Eye (tissue), 1 donor: ENCODE data around the gene ZNF467.

ENCODE experiments used
- DNase-seq: peaks from one replicate; pipeline ENCODE4 v3.0.0-alpha.2; 2015

ZNF467 gene

DNA sequence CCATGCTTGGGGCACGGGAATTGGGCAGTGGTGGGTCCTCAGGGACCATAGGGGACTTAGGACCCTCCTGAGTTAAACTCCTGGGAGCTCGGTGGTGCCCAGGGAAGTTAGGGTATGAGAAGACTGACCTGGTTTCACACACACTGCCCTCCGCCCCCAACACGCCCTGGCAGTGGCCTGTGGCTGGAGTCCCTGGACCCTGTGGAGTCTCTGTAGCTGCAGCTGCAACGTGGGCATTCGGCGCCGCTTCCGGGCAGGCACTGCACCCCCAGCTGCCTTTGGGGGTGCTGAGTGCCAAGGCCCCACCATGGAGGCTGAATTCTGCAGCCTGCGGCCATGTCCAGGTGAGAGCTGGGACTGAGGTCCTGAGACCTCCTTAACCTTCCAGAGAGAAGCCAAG, 34.9 kb upstream of the ZNF467 start:
- no peak for DNase-seq

DNA sequence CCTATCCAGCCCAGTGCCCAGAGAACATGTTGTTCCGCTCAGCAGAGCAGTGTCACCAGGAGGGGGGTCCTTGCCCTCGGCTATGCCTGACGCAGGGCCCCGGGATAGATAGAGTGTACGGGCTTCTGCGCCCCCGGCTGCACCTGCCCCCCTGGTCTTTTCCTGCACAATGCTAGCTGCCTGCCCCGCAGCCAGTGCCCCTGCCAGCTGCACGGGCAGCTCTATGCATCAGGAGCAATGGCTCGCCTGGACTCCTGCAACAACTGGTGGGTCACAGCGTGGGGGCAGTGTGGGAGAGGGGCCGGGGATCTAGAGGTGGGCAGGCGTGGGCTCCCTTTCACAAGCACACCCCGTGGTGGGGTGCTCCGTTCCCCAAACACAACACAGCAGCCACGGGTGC, 33.3 kb upstream of the ZNF467 start:
- DNase-seq, result no peak

DNA sequence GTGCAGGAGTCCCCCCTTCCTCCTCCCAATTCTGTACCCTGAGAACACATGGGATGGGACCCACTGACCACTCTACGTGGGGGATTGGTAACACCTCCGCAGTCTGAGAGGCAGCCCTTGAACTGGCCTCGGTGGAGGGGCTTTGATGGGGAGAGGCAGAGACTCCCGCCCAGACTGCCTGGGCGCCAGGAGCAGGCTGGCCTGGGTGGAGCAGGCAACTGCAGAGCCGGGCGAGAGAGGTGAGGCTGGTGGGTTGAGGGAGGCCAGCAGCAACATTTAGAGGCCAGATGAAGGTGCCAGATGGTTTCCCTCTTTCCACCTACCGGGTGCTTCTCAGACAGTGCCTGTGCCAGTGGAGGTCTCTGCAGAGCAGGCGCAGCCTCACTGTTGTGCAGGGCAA, 30.7 kb upstream of the ZNF467 start:
- no peak for DNase-seq

DNA sequence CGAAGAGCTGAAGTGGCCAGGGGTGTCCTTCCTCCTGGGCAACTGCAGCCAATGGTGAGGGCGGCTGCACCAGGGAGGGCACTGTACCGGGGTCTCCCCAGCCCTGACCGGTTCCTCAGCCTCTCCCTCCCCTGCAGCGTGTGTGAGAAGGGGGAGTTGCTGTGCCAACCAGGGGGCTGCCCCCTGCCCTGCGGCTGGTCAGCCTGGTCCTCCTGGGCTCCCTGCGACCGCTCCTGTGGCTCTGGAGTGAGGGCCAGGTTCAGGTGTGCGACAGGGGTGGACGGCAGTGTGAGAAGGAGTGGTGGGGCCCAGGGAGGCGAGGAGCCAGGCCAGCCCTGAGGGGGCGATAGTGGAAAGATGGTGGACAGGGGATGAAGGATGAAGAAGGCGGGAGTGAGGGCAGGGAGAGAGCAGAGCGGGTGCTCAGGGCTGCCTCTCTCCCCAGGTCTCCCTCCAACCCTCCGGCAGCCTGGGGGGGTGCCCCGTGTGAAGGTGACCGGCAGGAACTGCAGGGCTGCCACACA, 30.2 kb upstream of the ZNF467 start:
- no peak for DNase-seq

DNA sequence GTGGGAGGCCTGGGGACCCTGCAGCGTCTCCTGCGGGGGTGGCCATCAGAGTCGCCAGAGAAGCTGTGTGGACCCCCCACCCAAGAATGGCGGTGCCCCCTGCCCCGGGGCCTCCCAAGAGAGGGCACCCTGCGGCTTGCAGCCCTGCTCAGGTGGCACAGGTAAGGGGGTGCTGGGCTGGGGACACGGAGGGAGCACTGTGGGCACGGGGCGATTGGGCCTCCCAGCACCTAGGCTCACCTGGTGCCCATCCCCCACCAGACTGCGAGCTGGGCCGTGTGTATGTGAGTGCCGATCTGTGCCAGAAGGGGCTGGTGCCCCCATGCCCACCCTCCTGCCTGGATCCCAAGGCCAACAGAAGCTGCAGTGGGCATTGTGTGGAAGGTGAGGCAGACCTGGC, 29.6 kb upstream of the ZNF467 start:
- DNase-seq, result no peak

DNA sequence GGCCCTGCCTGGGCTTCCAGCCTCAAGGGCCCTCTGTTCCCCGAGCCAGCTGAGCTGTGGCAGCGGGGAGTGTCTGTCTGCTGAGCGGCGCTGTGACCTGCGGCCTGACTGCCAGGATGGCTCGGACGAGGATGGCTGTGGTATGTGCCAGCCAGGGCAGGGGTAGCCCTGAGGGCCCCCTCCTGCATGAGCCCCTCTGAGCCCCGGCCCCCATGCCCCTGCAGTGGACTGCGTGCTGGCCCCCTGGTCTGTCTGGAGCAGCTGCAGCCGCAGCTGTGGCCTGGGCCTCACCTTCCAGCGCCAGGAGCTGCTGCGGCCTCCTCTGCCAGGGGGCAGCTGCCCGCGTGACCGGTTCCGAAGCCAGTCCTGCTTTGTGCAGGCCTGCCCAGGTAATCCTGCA, 28.4 kb upstream of the ZNF467 start:
- DNase-seq, result no peak

DNA sequence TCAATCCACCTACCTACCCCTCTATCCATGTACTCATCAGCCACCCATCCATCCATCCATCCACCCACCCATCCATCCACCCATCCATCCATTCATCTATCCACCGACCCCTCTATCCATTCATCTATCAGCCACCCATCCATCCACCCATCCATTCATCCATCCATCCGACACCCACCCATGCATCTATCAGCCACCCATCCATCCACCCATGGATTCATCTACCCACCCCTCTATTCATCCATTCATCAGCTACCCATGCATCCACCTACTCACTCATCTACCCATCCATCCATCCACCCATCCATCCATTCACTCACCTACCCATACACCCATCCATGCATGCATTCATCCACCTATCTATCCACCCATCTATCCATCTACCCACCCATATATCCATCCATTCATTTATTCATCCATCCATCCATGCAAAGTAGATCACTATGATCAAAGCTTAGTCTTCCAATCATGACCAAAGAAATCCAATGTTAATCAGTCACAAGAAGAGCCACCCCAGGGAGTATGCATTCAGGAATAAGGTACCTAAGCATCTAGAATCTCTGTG, 27.7 kb upstream of the ZNF467 start:
- DNase-seq, result no peak

DNA sequence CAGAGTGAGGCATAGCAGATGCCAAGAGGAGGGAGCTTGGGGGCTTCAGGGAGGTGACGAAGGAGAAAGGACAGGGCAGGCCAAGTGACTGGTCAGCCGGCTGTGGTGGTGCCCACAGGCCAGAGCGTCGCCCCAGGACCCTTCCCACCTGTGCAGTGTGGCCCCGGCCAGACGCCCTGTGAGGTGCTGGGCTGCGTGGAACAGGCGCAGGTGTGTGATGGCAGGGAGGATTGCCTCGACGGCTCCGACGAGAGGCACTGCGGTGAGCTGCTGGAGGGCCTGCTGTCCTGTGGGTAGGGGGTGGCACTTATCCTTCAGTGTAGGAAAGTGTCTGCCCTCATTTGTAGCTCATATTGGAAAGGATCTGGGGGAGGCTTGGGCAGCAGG, 26.8 kb upstream of the ZNF467 start:
- no peak for DNase-seq

DNA sequence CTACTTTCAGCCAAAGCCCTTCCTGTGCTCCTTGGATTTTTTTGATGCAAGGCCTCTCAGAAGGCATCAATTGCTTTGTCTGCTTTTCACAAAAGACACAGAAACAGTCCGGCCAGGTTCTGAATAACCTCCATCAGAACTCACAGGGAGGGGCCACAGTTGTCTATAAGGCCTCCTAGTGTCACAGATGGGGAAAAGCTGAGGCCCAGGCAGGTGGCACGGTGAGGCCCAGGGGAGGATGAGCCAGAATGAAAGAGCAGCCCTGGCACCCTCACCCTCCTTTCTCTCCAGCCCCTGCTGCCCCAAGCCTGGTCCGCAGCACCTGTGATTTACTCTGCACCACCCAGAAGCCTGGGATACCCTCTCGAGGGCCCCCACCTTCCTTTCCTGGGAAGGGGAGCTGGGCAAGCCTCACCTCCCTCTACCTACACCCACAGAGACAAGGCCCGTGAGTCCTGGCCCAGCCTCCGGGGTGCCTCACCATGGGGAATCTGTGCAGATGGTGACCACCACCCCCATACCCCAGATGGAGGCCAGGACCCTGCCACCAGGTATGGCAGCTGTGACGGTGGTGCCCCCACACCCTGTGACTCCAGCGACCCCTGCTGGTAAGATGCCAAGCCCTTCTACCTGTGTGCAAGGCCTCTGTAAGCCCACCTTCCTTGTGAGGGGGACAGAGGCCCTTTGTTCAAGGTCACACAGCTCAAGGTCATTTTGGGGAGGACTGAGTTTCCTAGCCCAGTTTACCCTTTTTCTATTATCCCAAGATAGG, 26.2 kb upstream of the ZNF467 start:
- peak; percentile 51 for DNase-seq

DNA sequence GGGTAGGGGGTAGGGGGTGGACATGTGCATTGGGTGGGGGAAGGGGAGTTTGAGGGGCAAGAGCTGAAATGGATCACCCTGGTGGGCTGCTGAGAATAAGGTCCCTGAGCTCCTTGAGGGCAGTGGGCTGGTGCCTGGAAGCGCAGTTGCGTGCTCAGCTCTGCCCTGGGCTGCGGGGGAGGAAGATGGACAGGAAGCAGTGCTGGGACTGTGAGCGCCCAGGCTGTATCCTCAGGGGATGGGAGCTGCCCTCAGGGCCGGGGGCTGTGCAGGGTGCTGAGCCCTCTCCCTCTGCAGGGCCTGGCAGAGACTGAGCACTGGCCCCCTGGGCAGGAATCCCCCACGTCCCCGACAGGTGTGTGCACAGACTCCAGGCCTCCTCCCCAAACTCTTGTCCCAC, 24.4 kb upstream of the ZNF467 start:
- no peak for DNase-seq

DNA sequence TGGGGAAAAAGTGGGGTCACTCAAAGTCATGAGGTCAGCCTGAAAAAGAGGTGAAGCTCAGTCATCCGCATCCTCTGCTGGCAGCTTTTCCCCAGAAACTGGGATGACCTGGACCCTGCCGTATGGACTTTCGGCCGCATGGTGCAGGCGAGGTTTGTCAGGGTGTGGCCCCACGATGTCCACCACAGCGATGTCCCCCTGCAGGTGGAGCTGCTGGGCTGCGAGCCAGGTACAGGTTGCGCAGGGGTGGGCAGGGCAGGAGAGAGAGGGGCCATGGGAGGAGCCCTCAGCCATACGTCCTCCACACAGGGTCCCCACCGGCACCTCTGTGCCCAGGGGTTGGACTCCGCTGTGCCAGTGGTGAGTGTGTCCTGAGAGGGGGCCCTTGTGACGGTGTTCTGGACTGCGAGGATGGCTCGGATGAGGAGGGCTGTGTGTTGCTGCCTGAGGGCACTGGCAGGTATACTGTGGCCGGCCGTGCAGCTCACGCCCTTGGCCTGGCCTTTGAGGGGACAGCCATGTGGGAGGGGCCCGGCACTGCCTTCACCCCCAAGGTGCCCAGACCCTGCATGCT, 23.0 kb upstream of the ZNF467 start:
- no peak for DNase-seq

DNA sequence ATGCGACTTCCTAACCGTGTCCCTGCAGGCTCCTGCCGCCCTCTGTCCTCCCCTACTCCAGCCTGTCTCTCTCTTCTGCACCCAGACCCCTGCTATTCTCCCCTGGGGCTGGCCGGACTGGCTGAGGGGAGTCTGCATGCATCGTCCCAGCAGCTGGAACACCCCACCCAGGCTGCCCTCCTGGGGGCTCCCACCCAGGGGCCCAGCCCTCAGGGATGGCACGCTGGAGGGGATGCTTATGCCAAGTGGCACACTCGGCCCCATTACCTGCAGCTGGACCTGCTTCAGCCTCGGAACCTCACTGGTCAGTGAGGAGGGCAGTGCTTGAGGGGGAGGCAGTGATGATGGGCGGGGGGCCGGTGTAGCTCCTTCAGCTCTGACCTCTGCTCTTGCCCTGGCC, 21.7 kb upstream of the ZNF467 start:
- no peak for DNase-seq

DNA sequence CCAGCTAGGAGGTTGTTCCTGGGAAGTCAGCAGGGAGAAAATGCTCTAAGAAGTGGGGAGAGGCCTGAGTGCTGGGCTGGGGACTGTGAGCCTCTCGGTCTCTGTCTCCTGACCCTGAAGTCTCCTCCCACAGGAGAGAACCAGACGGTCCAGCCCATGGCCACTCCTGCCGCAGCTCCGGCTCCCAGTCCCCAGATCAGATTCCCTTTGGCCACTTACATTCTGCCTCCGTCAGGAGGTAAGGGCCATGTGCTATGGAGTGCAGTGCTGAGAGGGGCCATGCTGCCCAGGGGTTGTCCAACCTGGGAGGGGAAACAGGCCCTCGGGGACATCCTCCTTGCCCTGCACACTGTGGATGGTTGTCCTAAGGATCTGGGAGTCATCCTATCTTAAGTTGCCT, 21.3 kb upstream of the ZNF467 start:
- DNase-seq, result no peak

DNA sequence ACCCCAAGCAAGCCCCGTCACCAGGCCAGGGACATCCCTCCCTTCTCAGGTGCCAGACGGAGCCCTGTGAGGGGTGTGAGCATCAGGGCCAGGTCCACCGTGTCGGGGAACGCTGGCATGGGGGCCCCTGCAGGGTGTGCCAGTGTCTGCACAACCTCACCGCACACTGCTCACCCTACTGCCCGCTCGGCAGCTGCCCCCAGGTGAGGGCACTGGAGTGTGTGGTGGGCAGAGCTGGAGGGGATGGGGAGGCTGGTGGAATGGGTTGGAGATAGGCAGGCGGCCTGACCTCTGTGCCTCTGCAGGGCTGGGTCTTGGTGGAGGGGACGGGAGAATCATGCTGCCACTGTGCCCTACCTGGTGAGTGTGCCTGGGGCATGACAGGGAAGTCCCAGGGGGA, 19.9 kb upstream of the ZNF467 start:
- no peak for DNase-seq

DNA sequence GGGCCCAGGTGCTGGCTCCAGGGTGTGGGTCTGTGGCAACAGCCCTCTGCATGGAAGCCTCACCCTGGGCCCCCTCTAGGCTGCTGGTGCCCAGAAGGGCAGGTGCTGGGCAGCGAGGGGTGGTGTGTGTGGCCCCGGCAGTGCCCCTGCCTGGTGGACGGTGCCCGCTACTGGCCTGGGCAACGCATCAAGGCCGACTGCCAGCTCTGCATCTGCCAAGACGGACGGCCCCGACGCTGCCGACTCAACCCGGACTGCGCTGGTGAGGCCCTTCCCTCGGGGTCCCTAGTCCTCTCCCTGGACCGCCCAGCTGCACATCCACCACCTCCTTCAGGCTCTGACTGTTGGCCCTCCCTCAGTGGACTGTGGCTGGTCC, 18.8 kb upstream of the ZNF467 start:
- no peak for DNase-seq

DNA sequence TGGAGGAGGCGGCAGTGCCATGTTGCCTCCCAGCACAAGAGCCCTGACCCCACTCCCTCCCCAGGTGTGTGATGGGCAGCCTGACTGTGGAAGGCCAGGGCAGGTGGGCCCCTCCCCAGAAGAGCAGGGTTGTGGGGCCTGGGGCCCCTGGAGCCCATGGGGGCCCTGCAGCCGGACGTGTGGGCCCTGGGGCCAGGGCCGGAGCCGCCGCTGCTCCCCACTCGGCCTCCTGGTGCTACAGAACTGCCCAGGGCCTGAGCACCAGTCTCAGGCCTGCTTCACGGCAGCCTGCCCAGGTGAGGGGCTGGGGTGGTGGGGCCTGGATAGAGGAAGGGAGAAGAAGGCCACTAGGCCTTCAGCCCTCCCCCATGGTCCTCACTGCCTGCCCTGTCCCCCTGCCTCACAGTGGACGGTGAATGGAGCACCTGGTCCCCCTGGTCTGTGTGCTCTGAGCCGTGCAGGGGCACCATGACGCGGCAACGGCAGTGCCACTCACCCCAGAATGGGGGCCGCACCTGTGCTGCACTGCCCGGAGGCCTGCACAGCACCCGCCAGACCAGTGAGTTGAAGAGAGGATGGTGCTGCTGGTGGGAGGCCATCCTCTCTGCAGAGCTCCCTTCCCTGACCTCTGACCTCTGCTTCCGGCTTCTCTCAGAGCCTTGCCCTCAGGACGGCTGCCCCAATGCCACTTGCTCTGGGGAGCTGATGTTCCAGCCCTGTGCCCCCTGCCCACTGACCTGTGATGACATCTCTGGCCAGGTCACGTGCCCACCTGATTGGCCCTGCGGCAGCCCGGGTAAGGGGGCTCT, 18.2 kb upstream of the ZNF467 start:
- DNase-seq, result no peak

DNA sequence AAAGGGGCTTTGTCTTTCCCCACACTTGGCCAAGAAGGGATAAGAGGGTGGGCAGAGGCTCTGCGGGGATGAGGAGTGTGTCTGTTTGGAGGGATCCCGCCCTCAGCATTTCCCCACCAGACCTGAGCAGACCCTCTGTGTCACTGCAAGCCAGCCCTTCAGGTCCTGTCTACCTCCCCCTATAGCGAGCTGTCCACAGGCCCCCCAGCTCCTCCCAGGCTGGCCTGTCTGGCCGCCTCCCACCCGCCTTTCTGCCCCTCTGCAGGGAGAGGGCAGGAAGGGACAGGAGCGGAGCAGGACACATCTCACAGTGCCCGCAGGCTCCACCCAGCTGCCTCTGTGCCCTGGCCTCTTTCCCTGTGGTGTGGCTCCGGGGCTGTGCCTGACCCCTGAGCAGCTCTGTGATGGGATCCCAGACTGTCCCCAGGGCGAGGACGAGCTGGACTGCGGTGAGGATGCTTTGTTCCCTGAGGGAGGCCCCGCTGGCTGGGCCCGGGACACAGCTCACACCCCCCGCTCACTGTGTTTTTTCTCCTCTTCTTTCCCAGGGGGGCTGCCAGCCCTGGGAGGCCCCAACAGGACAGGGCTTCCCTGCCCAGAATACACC, 17.5 kb upstream of the ZNF467 start:
- no peak for DNase-seq

DNA sequence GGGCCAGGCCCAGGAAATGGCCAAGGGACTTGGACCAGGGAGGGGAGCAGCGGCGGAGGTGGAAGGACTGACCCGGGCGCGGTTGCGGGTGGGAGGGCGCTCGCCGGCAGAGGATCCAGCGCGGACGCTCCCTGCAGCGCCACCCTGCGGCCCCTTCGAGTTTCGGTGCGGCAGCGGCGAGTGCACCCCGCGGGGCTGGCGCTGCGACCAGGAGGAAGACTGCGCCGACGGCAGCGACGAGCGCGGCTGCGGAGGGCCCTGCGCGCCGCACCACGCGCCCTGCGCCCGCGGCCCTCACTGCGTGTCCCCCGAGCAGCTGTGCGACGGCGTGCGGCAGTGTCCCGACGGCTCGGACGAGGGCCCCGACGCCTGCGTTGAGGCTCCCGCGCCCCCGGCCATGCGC, 16.8 kb upstream of the ZNF467 start:
- peak; percentile 73 for DNase-seq

DNA sequence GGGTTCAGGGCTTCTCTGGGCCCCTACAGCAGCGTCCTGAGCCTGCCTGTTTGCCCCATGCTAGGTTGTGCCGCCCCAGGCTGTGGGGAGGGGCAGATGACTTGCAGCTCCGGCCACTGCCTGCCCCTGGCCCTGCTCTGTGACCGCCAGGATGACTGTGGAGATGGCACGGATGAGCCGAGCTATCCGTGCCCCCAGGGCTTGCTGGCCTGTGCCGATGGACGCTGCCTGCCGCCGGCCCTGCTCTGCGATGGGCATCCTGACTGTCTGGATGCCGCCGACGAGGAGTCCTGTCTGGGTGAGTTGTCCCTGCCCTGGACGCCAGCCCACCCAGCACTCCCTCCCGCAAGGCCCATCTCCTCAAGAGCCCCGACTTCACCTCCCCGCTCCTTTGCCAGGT, 15.7 kb upstream of the ZNF467 start:
- no peak for DNase-seq

DNA sequence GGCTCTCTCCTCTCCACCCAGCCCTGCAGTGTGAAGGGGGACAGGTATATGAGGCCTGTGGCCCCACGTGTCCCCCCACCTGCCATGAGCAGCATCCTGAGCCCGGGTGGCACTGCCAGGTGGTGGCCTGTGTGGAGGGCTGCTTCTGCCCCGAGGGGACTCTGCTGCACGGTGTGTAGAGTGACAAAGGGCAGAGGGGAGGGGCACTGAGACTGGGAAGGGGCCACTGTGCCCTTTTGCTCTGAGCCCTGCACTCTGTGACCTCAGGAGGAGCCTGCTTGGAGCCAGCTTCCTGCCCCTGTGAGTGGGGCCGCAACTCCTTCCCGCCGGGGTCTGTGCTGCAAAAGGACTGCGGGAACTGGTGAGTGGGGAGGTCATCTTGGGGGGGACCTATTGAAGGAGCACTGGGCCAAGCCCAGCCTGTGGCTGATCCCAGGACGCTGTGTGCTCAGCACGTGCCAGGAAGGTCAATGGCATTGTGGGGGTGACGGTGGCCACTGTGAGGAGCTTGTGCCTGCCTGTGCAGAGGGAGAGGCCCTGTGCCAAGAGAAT, 15.0 kb upstream of the ZNF467 start:
- DNase-seq, result no peak

DNA sequence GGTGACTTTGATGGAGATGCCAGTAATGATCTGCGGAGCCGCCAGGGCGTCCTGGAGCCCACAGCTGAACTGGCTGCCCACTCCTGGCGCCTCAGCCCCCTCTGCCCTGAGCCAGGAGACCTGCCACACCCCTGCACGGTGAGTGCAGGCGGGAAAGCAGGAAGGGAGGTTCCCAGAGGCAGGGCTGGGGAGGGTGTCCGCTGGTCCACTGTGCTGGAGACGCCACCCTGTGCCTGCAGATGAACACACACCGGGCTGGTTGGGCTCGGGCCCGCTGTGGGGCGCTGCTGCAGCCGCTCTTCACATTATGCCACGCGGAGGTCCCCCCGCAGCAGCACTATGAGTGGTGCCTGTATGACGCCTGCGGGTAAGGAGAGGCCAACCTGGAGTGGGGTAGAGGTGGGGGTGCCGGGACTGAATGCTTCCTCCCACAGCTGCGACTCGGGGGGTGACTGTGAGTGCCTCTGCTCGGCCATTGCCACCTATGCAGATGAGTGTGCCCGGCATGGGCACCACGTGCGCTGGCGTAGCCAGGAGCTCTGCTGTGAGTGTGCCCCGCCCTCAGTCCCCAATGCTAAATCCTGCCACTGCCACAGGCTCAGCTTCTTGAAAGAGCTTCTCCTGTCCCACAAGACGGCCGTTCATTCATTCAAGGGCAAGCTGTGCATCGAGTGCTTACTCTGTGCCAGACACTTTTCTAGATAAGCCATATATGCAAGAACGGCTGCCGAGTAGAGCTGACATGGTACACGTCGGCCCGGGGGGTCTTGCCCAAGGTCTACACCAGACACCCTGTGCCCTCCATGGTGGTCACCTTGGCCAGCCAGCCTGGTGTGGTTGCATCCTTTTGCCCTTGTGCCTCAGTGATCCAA, 14.3 kb upstream of the ZNF467 start:
- peak; percentile 52 for DNase-seq

DNA sequence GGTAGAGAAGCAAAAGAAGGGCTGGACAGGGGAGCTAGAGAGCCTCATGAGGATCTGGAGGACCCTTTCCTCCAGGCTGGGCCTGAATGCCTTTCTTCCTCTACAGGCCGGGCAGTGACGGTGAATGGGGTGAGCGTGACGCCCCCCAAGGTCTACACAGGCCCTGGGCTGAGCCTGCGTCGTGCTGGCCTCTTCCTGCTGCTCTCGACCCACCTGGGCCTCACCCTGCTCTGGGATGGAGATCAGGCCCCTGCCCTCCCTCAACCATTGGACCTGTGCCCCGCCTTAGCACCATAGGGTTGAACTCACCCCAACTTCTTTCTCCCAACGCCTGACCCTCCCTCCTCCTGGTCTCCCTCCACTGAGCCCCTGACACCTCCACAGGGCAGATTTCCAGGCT, 12.6 kb upstream of the ZNF467 start:
- no peak for DNase-seq
